Omental fat pad (tissue), 4 donors: Measurements from ENCODE around the gene CDK14. TPM values are rescaled to one million over a fixed set of nuclear protein-coding genes. Genes with fewer than 3 reads are reported as not detected.
A peak's percentile ranks its signal among the peaks of the same experiment; 100 is the strongest.

Source experiments
- ATAC-seq: fragments of 150-250 bp; one replicate; pipeline ENCODE4 v1.9.1; 2016; ENCODE audit warnings: mild to moderate bottlenecking, moderate library complexity; ENCODE audit not compliant: low FRiP score
- DNase-seq: peaks from one replicate; pipeline ENCODE4 v3.0.0-alpha.2; 2019; ENCODE audit warnings: low spot score
- total RNA-seq, 4 donors: library from RNA; depleted of rRNA; stranded (reverse); fragments of >200 nt; gene quantifications; one replicate each; pipeline ENCODE4 v1.1.0, GENCODE V29; 2016
- TF ChIP-seq, protein P1 (sequence below), 3 donors: fragments of 450-650 bp; IDR thresholded peaks; one replicate each; pipeline ENCODE4 v1.5.1; 2016 to 2017; ENCODE audit warnings: antibody characterized with exemption in 3 of 3, mild to moderate bottlenecking in 3 of 3, moderate library complexity in 2 of 3

CDK14 gene
- total RNA-seq, 4 donors from 2014 or later: 25.2 to 40.3 (median 30.8) TPM

DNA sequence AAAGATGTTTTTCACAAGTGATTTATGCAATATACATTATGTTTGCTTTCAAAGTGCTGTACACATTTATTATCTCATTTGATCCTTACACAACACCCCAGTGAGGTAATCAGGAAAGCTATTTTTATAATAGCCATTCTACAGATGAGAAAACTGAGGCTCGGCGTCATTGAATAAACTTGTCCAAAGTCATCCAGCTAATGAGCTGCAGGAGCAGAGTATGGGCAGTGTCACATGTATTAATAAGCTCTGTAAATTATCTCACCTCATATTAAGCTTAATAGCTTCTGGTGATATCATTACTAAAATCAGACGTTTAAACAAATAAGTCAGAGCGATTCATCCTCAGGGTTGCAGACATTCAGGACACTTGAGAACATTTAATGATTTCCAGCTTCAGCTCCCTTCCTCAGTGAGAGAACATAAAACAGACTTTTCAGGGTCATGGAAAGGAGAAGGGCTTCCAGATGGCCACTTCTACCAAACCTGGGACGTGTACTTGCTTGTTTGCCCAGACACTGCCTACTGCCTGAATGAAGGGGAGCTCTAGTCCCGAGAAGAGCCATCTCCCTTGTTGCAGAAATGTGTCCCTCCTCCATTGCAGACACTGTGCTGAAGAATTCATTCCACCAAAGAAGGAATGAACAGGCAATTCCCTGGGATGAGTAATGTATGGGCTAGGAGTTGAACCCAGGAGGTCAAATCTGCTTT is 647.6 kb downstream of the CDK14 start:
- TF ChIP-seq, protein P1, sequence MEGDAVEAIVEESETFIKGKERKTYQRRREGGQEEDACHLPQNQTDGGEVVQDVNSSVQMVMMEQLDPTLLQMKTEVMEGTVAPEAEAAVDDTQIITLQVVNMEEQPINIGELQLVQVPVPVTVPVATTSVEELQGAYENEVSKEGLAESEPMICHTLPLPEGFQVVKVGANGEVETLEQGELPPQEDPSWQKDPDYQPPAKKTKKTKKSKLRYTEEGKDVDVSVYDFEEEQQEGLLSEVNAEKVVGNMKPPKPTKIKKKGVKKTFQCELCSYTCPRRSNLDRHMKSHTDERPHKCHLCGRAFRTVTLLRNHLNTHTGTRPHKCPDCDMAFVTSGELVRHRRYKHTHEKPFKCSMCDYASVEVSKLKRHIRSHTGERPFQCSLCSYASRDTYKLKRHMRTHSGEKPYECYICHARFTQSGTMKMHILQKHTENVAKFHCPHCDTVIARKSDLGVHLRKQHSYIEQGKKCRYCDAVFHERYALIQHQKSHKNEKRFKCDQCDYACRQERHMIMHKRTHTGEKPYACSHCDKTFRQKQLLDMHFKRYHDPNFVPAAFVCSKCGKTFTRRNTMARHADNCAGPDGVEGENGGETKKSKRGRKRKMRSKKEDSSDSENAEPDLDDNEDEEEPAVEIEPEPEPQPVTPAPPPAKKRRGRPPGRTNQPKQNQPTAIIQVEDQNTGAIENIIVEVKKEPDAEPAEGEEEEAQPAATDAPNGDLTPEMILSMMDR (IDR thresholded peaks at IDR 0.05): no peak
- no peak for ATAC-seq

DNA sequence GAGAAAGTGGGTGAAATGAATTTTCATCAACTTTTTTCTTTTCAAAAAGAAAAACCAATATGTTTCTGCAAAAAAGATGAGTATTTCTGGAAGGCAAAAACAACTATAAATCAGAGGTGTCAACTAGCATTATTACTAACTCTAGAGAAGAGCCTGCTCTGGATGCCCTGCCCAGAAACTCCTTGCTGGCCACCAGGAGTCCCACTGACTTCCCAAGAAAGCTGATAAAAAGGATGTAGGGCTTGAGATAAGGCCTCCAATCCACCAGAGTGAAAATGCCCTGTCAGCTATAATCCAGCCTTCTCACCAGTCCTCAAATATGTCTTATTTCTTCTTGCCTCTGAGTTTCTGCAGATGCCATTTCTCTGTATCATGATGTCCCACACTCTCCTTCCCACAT is 651.4 kb downstream of the CDK14 start:
- no peak for ATAC-seq
- no peak for DNase-seq
- TF ChIP-seq, protein P1 (IDR thresholded peaks at IDR 0.05): no peak

More for the DNA sequence above, 647.6 kb downstream of the CDK14 start:
- no peak for DNase-seq

DNA sequence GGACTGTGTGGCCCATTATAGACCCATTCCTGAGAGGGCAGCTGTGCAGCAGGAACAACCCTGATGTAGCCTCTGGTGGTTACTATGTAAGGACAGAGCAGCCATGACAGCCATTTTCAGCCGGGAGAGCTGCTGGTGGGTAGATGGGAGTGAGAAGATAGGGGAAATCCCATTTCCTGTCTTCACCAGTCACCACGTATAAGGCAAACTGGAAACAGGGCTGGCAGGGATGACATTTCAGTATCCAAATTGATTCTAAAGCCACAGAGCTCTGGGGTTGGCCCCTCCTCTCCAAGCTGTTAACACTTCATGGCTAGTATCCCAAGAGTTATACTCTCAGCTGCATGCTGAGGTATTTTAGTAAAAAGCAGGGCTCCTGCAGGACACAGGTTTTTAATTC is 652.9 kb downstream of the CDK14 start:
- ATAC-seq (no peak), DNase-seq (no peak)
- TF ChIP-seq, protein P1 (IDR thresholded peaks at IDR 0.05): no peak

DNA sequence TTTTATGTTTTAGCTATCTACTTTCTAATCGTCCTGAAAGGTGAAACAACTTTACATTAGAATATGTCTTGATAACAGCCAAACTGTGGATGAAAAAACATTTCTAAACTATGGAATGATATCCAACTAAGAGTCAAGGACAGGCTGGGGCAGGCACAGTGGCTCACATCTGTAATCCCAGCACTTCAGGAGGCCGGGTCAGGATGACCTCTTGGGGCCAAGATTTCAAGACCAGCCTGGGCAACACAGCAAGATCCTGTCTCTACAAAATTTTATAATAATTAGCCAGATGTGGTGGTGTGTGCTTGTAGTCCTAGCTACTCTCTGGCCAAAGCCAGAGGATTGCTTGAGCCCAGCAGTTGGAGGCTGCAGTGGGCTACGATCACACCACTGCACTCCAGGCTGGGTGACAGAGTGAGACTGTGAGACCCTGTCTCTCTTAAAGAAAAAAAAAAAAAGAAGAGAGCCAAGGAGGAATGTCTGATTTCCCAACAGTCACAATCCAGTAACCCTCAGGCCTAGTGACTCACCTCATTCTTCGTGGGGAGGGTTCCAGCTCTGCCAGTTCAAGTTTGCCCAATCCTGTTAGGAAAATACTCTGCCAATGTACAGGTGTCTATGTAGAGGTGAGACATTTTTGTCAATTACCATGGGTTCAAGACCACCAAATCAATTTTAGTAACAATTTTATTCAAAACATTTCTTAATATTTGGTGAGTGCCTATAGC is 653.5 kb downstream of the CDK14 start:
- ATAC-seq: peak; percentile 71
- DNase-seq: no peak
- TF ChIP-seq, protein P1 (IDR thresholded peaks at IDR 0.05): no peak

DNA sequence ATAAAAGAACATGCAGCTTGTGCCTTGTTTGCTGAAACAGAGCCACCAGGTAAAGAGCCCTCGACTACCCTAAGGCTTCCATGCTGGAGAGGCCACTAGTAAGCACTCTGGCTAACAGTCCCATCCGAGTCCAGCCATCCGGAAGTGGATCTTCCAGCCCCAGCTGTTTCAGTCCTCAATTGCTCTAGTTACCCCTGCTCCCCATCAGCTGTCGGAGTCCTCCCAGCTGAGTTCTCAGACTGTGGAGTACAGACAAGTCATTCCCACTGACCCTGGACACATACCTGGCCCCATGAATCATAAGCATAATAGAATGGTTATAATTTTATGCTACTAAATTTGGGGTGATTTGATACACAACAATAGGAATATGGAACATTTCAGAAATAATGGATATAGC is 654.6 kb downstream of the CDK14 start:
- ATAC-seq (no peak), DNase-seq (no peak)
- TF ChIP-seq, protein P1 (IDR thresholded peaks at IDR 0.05): no peak

DNA sequence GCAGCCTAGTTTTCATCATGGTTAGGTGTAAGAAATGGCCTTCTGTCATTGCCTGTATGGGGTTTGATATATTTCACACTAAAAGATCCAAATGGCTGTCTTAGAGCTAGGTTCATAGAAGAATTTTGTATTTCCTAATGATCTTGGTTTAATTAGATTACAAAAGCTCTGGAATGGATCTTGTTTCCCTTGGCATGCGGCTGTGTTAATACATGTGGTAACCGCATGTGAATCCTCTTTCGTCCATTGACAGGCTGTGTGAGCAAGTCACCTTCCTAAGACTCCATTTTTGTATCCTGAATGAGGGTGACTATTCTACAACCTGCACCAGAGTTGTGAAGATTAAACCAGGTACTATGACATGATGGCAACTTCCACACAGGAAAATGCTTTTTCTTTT is 655.8 kb downstream of the CDK14 start:
- DNase-seq (no peak), ATAC-seq (no peak)
- TF ChIP-seq, protein P1 (IDR thresholded peaks at IDR 0.05): no peak

Other genes with a start within 250 kb of the CDK14 start
- gene GTPBP10, start 249.6 kb upstream of the CDK14 start, total RNA-seq: 10 to 100 TPM in 2 of 4 donors, 1 to 10 TPM in 2; 8.4 to 28.5 (median 10.5) TPM
- 10 to 100 TPM; 12.6 to 21.9 (median 16.8) TPM for gene CLDN12, start 192.9 kb upstream of the CDK14 start, total RNA-seq
- not detected for gene PTTG1IP2, start 126.7 kb upstream of the CDK14 start, total RNA-seq